ENCODE data around the gene SLC8A2. TPM values are rescaled to one million over a fixed set of nuclear protein-coding genes. Genes with fewer than 3 reads are reported as not detected.

SLC8A2 gene
- total RNA-seq, 1 donor from 2014 or later: 14.5 TPM

DNA sequence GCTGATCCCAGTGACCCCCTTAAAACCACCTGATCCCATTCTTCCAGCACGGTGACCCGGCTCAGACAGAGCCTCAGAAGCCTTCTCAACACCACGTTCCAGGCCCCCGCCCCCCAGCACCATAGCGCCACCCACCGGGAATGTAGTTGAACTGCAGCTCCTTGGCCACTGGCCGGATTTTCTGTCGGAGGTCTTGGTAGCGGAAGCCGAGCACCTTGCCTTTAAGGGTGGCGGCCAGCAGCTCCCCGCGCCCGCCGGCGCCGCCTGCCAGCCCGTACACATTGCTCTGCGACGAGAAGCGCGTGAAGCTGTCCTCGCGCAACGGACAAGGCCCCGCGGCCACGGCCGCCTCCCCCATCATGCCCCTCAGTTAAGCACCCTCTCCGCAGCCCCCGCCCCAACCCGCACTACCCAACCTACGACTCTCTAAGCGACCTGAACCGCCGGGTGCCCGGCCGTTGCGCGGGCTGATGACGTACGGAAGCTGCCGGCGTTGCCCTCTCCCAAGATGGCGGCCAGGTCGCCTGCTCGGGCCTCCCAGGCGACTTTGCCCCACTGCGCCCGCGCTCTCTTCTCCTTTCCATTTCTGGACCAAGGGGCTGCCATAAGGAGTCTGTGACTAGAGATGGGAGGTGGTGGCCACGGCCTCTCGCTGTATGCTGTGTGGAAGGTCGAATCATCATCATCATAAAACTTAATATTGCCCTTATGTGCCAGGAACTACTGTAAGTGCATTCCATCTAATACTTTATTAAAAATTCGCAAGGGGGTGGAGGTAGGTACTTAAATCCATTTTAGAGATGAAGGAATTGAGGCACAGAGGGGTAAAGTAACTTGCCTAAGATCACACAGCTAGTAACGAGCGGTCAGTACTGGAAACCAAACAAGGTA lies 12.4 kb upstream of the SLC8A2 start, which contains the start of gene KPTN:
Gene KPTN, minus strand, starts transcription at position 420 of the 891 bp plus-strand sequence. Its CDS starts 59 bp downstream, at position 361.
- peaks cover 15% of the 10 kb centered on the region for H3K4me1 Mint-ChIP-seq

DNA sequence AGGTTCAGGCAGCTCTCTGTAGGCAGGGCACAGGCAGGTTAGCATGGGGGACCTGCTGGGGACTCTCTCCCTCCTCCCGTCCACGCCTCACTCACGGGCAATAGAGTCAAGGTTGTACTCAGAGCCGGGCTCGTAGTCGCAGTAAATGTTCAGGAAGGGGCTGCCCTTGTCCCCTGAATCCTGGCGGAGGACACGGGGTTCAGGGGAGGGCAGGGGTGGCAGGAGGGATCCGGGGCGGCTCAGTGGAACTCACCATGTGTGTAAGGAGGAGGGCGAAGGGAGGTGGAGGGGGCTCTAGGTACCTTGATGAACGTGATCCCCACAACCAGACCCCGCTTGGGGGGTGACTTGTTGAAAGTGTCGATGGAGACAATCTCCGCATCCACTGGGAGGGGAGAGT lies 11.5 kb upstream of the SLC8A2 start:
- Mint-ChIP-seq H3K36me3 (no peaks in the 10 kb centered on the region), H3K27ac (no peak overlapping the region), H3K27me3 (ENCODE audit: insufficient read depth, low read depth) (peaks cover 18% of the 10 kb centered on the region), H3K4me3 (peak overlapping the region; percentile 94), H3K9me3 (no peaks in the 10 kb centered on the region), H3K4me1 (peaks cover 15% of the 10 kb centered on the region)
- H2AFZ ChIP-seq (replicated peaks): no peak overlapping the region
- H3K79me2 ChIP-seq (ENCODE audit: low read depth): no peaks in the 10 kb centered on the region
- H4K20me1 ChIP-seq (ENCODE audit: low read depth): peaks cover 3% of the 10 kb centered on the region
- peak overlapping the region; percentile 90 for H3K4me3 ChIP-seq
- H3K9me3 ChIP-seq (ENCODE audit: low read depth): no peaks in the 10 kb centered on the region
- TF ChIP-seq, protein P1, sequence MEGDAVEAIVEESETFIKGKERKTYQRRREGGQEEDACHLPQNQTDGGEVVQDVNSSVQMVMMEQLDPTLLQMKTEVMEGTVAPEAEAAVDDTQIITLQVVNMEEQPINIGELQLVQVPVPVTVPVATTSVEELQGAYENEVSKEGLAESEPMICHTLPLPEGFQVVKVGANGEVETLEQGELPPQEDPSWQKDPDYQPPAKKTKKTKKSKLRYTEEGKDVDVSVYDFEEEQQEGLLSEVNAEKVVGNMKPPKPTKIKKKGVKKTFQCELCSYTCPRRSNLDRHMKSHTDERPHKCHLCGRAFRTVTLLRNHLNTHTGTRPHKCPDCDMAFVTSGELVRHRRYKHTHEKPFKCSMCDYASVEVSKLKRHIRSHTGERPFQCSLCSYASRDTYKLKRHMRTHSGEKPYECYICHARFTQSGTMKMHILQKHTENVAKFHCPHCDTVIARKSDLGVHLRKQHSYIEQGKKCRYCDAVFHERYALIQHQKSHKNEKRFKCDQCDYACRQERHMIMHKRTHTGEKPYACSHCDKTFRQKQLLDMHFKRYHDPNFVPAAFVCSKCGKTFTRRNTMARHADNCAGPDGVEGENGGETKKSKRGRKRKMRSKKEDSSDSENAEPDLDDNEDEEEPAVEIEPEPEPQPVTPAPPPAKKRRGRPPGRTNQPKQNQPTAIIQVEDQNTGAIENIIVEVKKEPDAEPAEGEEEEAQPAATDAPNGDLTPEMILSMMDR (IDR thresholded peaks at IDR 0.05): no peak
- TF ChIP-seq EZH2 (IDR thresholded peaks at IDR 0.05) (no peak), EZH2phosphoT487 (IDR thresholded peaks at IDR 0.05) (no peak)
- H3K9ac ChIP-seq: no peak overlapping the region
- H3K27ac ChIP-seq: no peak overlapping the region
- DNase-seq (ENCODE audit: low spot score): no peak
- H3F3A ChIP-seq (ENCODE audit: low read depth): peaks cover 32% of the 10 kb centered on the region
- H3K36me3 ChIP-seq: no peaks in the 10 kb centered on the region
- H3K27me3 ChIP-seq: no peaks in the 10 kb centered on the region
- no peaks in the 10 kb centered on the region for H3K4me1 ChIP-seq
- H3K4me2 ChIP-seq: peak overlapping the region; percentile 80

More for the DNA sequence above, 12.4 kb upstream of the SLC8A2 start, which contains the start of gene KPTN:
- H3K9ac ChIP-seq: peak within 1 kb of the TSS; percentile 70
- H3F3A ChIP-seq (ENCODE audit: low read depth): peaks cover 30% of the 10 kb centered on the region
- peak; percentile 96 for DNase-seq (ENCODE audit: low spot score)
- H3K36me3 ChIP-seq: no peaks in the 10 kb centered on the region
- no peaks in the 10 kb centered on the region for H3K79me2 ChIP-seq (ENCODE audit: low read depth)
- no peaks in the 10 kb centered on the region for H3K4me1 ChIP-seq
- H3K27ac ChIP-seq: peak within 1 kb of the TSS; percentile 54
- peak within 1 kb of the TSS; percentile 80 for H3K4me2 ChIP-seq
- no peaks in the 10 kb centered on the region for H3K27me3 ChIP-seq
- H3K4me3 Mint-ChIP-seq: peak within 1 kb of the TSS; percentile 94
- no peaks in the 10 kb centered on the region for H3K9me3 Mint-ChIP-seq
- H4K20me1 ChIP-seq (ENCODE audit: low read depth): peaks cover 2% of the 10 kb centered on the region
- peak within 1 kb of the TSS; percentile 90 for H3K4me3 ChIP-seq
- H2AFZ ChIP-seq (replicated peaks): peak within 1 kb of the TSS; percentile 100
- H3K36me3 Mint-ChIP-seq: no peaks in the 10 kb centered on the region
- peaks cover 18% of the 10 kb centered on the region for H3K27me3 Mint-ChIP-seq (ENCODE audit: insufficient read depth, low read depth)
- H3K27ac Mint-ChIP-seq: peak within 1 kb of the TSS; percentile 99
- TF ChIP-seq, protein P1 (IDR thresholded peaks at IDR 0.05): peak; percentile 97
- TF ChIP-seq EZH2phosphoT487 (IDR thresholded peaks at IDR 0.05): no peak
- no peaks in the 10 kb centered on the region for H3K9me3 ChIP-seq (ENCODE audit: low read depth)

DNA sequence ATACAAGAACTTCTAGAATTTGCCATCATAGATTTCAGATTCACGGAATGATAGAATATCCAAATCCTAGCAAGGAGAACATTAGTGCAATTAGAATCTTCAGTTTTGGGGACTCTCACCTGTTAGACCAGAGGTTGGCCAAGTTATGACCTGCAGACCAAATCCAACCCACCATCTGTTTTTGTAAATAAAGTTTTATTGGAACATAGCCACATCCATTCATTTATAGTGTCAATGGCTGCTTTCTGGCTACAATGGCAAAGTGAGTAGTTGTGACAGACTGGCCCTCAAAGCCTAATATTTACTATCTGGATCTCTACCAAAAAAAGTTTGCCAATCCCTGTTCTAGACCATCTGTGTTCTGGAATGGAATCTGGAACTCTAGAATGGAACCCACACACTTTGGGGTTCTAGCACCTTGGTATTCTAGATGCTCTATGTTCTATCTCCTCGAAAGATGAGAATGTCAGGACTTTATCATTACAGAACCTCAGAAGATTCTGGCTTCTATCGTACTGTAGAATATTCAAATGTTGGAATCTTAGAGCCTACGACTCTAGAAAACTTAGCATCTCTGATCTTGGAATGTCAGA lies 9.9 kb upstream of the SLC8A2 start:
- peaks cover 18% of the 10 kb centered on the region for H3K27me3 Mint-ChIP-seq (ENCODE audit: insufficient read depth, low read depth)
- peak overlapping the region; percentile 46 for H3K4me3 Mint-ChIP-seq
- H3K36me3 Mint-ChIP-seq: no peaks in the 10 kb centered on the region
- no peaks in the 10 kb centered on the region for H3K9me3 ChIP-seq (ENCODE audit: low read depth)
- H3K4me1 ChIP-seq: no peaks in the 10 kb centered on the region
- H3K4me1 Mint-ChIP-seq: peaks cover 15% of the 10 kb centered on the region
- H3K4me2 ChIP-seq: no peak overlapping the region
- peaks cover 3% of the 10 kb centered on the region for H4K20me1 ChIP-seq (ENCODE audit: low read depth)
- H3K36me3 ChIP-seq: no peaks in the 10 kb centered on the region
- H2AFZ ChIP-seq (replicated peaks): no peak overlapping the region
- TF ChIP-seq, protein P1 (IDR thresholded peaks at IDR 0.05): no peak
- TF ChIP-seq EZH2phosphoT487 (IDR thresholded peaks at IDR 0.05) (no peak), EZH2 (IDR thresholded peaks at IDR 0.05) (no peak)
- H3K27me3 ChIP-seq: no peaks in the 10 kb centered on the region
- H3F3A ChIP-seq (ENCODE audit: low read depth): peaks cover 32% of the 10 kb centered on the region
- H3K9me3 Mint-ChIP-seq: no peaks in the 10 kb centered on the region
- no peak overlapping the region for H3K27ac Mint-ChIP-seq
- H3K9ac ChIP-seq: no peak overlapping the region
- H3K4me3 ChIP-seq: no peak overlapping the region
- H3K79me2 ChIP-seq (ENCODE audit: low read depth): no peaks in the 10 kb centered on the region
- no peak overlapping the region for H3K27ac ChIP-seq
- no peak for DNase-seq (ENCODE audit: low spot score)
